ENCODE measurements around the gene STT3B. TPM values are rescaled to one million over a fixed set of nuclear protein-coding genes. Genes with fewer than 3 reads are reported as not detected.

STT3B gene
- total RNA-seq, 1 experiment from 2014 or later: 144 TPM

DNA sequence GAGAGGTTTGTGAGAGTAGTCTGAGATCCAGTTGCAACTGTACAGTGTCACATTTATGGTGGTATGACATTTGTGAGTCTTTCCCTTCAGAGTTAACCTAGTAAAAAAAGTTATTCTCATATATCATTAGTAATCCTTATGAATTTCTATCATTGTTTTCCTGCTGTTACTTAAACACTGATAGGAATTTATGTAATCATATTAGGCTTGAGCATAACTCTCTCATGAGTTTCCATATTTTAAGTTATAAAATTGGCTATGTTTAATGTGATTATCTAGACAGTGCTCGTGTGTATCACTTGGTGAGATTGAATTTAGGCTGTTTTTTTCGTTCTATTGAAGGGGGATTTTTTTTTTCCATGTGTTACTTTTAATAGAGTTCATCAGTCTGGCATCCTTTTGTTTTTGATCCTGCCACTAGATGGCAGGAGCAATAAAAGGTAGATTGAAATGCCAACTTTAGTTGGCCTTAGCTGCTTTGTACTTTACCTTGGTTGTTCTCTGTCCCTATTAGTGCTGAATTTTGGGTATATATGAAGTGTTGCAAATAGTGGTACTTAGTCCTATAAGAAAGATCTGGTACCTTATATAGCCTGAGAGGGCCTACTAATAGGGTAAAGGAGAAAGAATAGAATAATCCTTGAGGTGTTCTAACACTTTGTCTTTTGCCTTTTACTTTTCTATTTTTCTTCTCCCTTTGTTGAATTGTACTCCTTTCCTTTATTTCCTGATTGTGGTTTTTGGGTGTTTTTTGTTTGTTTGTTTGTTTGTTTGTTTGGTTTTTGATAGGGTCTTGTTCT is 17.9 kb downstream of the STT3B start:
- peak; percentile 37 for DNase-seq (ENCODE audit: low read depth)

DNA sequence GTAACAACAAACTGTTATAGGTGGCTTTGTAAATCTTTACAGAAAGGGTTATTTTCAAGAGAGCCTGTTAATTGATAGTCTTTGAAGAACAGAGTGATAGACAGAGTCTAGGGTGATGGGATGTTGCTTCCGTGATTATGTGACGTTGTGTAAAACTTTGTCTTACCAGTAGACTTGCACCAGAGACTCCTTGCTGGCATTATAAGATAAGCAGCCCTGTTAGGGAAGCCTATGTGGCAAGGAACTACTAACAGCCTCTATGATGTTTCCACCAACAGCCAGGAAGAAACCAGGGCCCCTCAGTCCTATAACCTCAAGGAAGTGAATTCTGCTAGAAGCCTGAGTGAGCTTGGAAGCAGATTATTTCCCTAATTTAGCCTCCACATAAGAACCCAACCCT is 18.9 kb downstream of the STT3B start:
- DNase-seq (ENCODE audit: low read depth): no peak

DNA sequence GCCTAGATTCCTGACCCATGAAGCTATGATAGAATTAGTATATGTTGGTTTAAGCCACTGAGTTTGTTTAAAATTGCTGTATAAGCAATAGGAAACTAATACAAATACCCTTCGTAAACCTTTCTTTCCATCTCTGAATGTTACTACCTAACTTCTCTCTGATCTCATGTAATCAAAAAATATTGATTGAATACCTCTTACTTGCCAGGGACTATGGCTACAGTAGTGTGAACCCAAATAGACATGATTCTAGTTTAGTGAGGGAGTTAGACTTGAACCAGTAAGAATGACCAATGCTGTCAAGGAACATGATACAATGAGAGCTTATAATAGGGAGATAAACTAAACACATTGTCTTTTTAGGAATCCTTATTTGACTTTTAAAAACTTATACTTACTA is 19.4 kb downstream of the STT3B start:
- DNase-seq (ENCODE audit: low read depth): no peak

DNA sequence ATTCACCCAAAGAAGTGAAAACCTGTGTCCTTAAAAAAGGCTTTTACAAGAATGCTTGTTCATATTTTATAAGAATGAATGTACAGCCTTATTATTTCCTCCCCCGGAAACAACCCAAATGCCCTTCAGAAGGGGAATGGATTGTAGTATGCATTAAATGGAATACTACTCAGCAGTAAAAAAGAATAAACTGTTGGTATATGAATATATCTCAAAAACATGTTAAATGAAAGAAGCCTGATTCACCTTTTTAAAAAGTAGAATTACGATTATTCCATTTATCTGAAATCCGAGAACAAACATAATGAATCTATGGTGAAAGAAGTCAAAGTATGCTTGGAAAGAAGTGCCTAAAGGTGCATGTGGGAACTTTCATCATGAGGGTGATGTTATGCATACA is 20.5 kb downstream of the STT3B start:
- DNase-seq (ENCODE audit: low read depth): no peak

DNA sequence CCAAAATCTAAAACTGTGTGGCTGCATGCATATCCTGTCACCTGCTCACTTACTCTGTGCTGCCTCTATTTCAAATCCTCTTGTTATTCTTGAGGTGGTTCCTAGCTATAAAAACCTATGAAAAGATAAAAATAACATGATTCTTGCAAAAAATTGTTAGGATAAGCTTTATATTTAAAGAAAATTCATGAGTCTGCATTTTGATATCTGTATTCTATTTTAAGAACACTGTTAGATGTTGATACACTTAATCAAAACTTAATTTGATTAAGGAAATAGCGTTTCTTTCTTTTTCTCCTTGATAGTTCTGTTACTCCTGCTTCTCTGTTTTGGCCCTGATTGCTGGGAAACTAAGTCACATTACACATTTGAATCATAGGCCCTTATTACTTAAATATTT is 22.5 kb downstream of the STT3B start:
- DNase-seq (ENCODE audit: low read depth): no peak

DNA sequence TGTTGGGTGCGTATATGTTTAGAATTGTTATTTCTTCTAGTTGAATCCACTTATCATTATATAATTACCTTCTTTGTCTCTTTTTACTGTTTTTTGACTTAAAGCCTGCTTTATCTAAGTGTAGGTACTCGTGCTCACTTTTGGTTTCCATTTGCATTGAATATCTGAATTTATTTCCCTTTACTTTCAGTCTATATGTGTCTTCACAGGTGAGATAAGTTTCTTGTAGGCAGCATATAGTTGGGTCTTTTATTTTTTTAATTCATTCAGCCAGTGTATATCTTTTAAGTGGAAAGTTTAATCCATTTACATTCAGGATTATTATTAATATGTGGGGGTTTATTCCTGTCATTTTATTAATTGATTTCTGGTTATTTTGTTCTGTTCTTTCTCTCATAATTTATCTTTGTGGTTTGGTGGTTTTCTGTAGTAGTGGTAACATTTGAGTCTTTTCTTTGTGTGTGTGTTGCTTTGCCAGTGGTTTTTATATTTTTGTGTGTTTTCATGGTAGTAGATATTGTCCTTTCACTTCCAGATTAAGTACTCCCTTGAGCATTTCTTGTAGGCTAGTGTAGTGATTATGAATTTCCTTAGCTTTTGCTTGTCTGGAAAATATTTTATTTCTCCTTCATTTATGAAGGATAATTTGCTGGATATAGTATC is 27.3 kb downstream of the STT3B start:
- DNase-seq (ENCODE audit: low read depth): no peak

DNA sequence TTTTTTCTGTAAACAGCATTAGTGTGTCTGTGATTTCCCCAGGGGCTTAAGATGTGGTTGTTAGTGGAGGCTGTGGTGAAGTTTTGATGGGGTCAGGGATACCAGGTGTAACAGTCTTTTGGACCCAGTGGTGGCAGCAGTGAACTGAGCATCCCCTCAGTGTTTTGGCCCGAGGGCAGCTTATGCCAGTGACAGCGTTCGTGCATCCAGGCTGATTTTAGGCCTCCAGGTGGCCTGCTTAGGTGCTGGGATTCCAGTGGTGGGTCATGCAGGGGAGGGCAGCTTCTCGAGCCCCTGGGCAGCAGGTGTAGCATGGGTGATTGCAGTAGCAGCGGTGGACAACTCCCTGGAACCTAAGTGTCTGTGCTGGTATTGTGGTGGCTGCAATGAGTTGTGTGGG is 29.2 kb downstream of the STT3B start:
- no peak for DNase-seq (ENCODE audit: low read depth)

DNA sequence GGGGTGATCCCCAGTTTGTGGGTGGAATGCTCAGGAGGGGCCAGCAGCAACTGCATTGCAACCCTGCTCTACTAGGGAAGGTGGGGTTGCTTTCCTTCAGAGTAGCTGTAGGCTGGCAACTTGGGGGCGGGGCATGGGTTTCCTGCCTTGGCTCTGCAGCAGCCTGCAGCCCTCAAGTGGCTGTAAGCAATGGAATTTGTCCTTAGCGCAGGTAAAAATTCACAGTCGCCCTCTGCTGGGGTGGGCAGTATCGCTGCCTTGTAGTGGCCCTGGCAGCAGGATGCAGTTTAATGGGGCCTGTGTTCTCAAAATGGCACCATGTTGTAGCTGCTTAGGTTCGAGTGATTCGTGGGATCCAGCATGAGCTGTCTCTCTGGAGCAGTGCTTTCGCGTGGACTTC is 29.8 kb downstream of the STT3B start:
- DNase-seq (ENCODE audit: low read depth): no peak

DNA sequence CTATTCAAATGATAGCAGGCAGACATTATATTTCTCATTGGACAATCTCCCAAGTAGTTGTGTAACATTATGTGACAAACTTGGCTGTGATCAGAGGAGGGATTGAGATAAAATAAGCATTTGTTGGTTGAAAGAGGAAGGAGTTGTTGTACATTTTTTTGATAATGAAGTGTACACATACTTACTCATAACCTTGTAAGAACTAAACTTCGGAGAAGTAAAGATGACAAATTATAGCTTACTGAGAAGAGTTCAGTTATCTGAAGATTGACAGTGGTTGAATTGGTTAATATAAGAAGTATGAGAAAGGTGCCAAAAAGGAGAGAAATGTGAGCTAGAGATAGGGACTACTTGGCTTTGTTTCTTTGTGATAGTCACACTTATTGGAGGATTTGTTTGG is 32.6 kb downstream of the STT3B start:
- no peak for DNase-seq (ENCODE audit: low read depth)

DNA sequence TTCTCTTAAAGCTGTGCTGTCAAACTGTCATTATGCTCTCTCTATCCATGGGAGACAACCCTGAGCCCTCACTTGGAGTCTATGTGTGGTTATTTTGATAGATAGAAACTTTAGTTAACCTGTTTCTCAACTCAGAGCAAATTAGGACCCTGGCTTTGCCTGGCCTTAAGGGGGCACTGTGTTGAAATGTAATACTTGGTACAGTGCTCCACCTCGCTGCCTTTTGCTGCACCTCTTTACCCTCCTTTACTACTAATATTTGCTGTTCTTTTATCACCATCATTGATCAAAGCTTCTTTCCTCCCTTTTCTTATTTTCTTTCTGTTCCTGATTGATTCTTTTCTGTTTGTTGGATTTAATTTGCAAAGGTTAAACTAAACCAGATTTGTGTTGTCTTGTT is 34.3 kb downstream of the STT3B start:
- no peak for DNase-seq (ENCODE audit: low read depth)

DNA sequence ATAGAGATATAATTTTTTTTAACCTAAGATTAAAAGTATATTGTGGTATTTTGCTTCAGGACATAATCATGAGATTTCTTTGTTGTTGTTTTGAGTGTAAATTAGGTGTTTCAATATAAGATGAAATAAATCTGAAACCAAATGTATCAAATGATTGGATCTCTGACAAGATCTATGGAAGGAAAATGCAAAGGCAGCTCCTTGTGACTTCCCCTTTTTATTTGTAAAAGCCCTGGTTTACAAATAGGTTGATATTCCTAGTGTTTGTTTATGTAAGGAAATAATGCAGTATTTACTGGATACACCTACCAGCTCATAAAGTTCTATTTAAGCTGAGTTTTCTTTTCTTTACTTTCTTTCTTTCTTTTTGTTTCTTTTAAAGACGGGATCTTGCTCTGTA is 35.9 kb downstream of the STT3B start:
- DNase-seq (ENCODE audit: low read depth): no peak

DNA sequence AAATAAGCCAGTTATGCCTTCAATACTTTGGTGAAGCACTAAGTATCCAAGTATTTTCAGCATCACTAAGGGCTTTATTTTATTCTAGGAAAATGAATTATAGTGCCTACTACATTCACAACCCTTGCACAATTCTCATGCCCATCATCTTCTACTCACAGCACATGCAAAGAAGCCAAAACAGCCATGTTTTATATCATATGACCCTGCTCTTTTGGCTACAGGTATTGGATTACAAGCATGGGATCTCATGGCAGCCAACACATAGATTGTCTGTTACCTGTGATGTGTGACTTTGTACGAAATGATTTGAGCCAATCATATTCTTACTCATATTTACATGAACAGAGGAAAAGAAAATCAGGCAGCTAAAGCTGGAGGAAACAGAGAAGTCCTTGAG is 38.6 kb downstream of the STT3B start:
- DNase-seq (ENCODE audit: low read depth): no peak

DNA sequence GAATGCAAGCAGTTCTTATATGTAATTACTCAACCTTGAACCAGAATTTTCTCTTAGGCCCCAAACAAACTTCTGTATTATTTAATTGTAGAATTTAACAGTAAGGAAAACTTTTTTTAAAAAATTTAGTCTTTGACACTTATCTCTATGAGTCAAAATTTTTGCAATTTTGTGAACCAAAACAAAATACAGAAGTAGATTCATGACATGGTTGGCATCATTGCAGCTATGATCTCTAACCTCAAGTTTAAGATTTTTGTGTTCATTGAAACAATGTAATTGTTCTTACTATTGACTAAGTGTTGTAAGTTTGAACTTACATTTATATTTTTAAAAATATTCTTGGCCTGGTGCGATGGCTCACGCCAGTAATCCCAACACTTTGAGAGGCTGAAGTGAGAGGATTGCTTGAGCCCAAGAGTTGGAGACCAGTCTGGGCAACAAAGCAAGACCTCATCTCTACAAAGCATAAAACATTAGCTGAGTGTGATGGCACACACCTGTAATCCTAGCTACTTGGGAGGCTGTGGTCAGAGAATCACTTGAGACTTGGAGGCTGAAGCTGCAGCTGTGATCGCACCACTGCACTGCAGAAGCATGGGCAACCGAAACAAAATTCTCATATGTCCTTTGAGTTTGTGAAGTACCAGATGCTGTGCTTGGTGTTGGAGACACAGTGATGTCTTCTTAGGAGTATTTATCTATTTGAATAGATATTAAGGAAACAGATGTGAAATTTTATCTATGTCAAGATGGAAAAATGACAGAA is 39.7 kb downstream of the STT3B start:
- DNase-seq (ENCODE audit: low read depth): no peak

DNA sequence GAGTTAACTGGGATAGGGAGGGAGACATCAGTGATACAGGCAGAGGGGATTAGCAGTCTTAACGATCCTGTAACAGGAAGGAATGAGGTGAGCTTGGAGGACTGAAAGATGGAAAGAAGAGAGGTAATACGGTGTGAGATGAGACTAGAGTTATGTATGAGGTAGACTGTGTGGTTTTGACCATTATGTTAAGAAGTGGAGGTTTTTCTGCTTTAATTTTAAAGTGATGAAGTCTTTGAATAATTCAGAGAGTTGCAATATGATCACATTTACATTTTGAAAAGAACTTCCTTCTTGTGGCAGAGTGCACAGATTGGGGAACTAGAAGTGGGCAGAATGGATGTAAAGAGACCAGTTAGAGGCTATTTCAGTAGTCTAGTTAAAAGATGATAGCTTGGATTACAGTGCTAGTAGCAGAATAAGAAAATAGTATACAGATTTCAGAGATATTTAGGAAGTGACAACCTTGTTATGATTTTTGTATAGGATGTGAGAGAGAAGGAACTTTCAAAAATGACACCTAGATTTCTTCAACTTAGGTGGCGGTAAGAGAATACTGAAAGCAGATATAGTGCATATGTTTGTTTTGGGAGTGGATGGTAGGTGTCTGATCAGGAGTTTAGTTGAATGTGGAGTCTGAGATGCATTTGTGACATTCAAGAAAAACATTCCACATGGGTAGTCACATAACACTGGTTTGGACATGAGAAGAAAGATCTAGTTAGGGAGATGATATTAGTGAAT is 40.5 kb downstream of the STT3B start:
- DNase-seq (ENCODE audit: low read depth): no peak

DNA sequence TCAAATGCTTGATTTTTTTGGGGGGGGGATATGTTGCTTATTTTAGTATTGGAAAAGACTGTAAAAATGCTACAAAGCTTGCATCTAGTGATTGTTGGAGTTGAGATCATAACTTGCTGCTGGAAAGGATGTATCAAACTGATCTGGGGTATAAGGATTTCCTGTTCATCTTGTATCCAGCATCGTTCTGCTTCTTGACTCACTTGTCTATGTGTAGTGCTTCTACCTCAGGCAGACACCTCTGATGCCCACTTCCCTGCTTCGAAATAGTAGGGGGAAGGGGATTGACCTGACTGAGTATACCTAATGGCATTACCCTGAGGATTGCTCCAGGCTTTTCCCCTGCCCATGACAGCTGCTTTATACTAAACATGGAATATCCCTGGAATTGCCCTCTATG is 42.7 kb downstream of the STT3B start:
- DNase-seq (ENCODE audit: low read depth): peak; percentile 21

DNA sequence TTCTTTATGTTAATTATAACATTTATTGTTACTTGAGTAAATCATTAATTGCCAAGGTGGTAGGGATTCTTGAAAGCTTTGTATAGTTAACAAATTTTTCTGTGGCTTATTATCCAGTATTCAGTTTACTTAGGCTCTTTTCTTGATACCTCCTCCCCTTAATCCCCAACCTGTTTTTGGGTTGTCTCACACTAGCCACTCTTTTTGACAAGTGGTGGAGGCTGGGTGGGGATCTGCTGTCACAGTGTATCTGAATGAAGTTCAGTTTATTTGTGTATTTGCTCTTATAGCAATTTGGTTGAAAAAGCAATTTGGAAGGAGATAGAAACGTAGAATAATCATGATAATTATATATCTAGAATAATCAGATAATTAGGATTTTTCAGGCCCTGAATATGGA is 43.8 kb downstream of the STT3B start:
- no peak for DNase-seq (ENCODE audit: low read depth)

DNA sequence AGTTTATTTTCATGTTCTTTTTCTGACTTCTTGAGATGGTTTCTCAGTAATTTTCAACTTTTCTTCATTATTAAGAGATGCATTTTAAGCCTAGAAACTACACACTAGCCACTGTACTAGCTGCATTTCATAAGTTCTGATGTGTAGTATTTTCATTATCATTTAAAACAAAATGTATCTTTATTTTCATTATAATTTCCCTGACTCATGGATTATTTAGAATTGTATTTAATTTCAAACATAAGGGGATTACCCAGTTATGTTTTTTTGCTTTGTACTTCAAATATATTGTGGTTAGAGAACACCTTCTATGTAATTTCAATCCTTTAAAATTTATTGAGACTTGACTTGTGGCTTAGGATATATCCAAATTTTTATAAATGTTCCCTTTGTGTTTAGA is 44.5 kb downstream of the STT3B start:
- no peak for DNase-seq (ENCODE audit: low read depth)

DNA sequence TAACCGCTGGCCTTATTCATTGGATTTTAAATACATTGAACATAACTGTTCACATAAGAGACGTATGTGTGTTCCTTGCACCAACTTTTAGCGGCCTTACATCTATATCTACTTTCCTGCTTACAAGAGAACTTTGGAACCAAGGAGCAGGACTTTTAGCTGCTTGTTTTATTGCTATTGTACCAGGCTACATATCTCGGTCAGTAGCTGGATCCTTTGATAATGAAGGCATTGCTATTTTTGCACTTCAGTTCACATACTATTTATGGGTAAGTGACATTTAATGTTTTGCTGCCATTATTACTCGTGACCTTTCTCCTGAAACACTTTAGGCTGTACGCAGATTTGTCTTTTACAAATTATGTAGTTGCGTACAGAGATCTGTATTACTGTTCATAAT is 47.1 kb downstream of the STT3B start:
- no peak for DNase-seq (ENCODE audit: low read depth)

DNA sequence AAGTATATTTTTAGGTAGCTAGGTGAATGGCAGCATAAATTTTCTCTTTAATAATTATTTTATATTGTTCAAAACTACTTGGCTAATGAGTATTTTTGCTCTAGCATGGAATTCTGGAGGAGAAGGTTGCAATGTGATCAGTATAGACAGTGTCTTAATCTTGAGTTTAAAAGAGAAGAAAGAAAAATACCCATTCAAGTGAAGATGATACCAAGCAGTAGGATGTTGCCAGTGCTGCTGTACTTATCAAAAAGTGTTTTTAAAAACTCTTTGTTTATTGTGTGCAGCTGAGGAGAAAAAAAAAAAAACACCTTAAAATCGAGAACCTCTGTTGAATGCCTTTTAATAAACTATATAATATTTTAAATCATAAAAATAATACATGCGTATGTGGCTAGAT is 47.9 kb downstream of the STT3B start:
- no peak for DNase-seq (ENCODE audit: low read depth)

DNA sequence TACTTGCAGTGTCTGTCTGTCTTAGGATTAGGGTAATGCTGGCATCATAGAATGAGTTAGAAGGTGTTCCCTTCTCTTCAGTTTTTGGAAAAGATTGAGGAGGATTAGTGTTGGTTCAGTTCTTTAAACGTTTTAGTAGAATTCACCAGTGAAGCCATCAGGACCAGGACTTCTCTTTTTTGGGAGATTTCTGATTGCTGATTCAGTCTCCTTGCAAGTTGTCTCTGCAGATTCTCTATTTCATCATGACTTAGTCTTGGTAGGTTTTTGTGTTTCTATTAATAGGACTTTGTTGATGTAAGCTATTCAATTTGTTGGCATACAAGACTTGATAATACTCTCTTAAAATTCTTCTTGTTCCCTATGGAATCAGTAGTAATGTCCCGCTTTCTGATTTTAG is 48.9 kb downstream of the STT3B start:
- peak; percentile 18 for DNase-seq (ENCODE audit: low read depth)

DNA sequence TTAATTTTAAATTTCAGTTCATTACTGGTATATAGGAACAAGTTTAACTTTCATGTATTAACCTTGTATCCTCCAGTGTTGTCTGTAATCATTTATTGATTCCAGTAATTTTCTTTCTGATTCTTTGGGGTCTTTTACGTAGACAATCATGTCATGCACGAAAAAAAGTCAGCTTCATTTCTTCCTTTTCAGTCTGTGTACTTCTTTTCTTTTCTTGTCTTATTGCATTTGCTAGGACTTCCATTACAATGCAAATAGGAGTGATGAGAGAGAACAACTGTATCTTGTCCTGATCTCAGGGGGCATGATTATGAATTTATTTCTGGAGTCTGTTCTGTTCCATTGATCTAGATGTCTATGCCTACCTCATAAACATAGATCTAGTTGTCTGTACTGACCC is 56.5 kb downstream of the STT3B start:
- no peak for DNase-seq (ENCODE audit: low read depth)

DNA sequence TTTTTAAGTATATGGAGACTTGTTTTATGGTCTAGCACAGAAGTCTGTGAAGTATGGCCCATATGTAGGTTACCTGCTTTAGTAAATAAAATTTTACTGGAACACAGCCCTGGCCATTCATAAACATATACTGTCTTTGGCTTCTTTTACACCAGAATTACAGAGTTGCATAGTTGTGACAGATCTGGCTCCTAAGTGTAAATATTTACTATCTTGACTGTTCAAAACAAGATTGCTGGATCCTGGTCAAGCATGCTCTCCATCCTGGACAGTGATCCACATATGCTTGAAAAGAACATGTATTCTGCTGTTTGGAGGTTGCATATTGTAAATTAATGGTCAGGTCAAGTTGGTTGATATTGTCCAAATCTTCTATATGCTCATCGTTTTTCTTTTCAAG is 57.9 kb downstream of the STT3B start:
- DNase-seq (ENCODE audit: low read depth): no peak
